ENCODE results near the gene DHODH.

DHODH gene

GRCh38 chr16:72033437-72033836 lies 24.9 kb downstream of the DHODH start:
- Histone ChIP-seq H3K27ac (ENCODE audit: extremely low read depth, low read depth, low read length) (no peak overlapping the region), H3K36me3 (ENCODE audit: control insufficient read depth in 2 of 2, insufficient read depth in 1 of 2, low read length in 2 of 2) (no peaks in the 10 kb centered on the region), H3K4me3 (ENCODE audit: low read depth, low read length) (no peak overlapping the region), H3K9me3 (ENCODE audit: control insufficient read depth, insufficient read depth, low read depth, low read length) (no peaks in the 10 kb centered on the region), H3K4me1 (ENCODE audit: control insufficient read depth, insufficient read depth, low read length) (no peaks in the 10 kb centered on the region)
- CTCF ChIA-PET, result no interaction called here
- POLR2A ChIA-PET, result no interaction called here
- TF ChIP-seq ZNF169 (tag by site-specific recombination; IDR thresholded peaks at IDR 0.05), result no peak
- no peak for TF ChIP-seq SP2 (tag by site-specific recombination; IDR thresholded peaks at IDR 0.05)
- TF ChIP-seq ZNF221 (tag by site-specific recombination; IDR thresholded peaks at IDR 0.05; ENCODE audit: borderline replicate concordance), result no peak
- no peak for TF ChIP-seq ZNF707 (tag by site-specific recombination; IDR thresholded peaks at IDR 0.05)
- no peak for TF ChIP-seq IKZF3 (tag by site-specific recombination; IDR thresholded peaks at IDR 0.05)
- no peak for TF ChIP-seq OVOL3 (tag by site-specific recombination; IDR thresholded peaks at IDR 0.05)
- TF ChIP-seq, protein P1, sequence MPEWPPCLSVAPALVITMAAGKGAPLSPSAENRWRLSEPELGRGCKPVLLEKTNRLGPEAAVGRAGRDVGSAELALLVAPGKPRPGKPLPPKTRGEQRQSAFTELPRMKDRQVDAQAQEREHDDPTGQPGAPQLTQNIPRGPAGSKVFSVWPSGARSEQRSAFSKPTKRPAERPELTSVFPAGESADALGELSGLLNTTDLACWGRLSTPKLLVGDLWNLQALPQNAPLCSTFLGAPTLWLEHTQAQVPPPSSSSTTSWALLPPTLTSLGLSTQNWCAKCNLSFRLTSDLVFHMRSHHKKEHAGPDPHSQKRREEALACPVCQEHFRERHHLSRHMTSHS (tag by site-specific recombination; IDR thresholded peaks at IDR 0.05), result no peak
- TF ChIP-seq ZNF514 (tag by site-specific recombination; IDR thresholded peaks at IDR 0.05), result no peak
- no peak for TF ChIP-seq AEBP2 (tag by site-specific recombination; IDR thresholded peaks at IDR 0.05; ENCODE audit: borderline replicate concordance)
- TF ChIP-seq ZBTB21 (tag by site-specific recombination; IDR thresholded peaks at IDR 0.05), result no peak
- TF ChIP-seq ZNF155 (tag by site-specific recombination; IDR thresholded peaks at IDR 0.05), result no peak
- TF ChIP-seq, protein P2, sequence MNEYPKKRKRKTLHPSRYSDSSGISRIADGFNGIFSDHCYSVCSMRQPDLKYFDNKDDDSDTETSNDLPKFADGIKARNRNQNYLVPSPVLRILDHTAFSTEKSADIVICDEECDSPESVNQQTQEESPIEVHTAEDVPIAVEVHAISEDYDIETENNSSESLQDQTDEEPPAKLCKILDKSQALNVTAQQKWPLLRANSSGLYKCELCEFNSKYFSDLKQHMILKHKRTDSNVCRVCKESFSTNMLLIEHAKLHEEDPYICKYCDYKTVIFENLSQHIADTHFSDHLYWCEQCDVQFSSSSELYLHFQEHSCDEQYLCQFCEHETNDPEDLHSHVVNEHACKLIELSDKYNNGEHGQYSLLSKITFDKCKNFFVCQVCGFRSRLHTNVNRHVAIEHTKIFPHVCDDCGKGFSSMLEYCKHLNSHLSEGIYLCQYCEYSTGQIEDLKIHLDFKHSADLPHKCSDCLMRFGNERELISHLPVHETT (tag by site-specific recombination; IDR thresholded peaks at IDR 0.05), result no peak
- TF ChIP-seq ZNF350 (tag by site-specific recombination; IDR thresholded peaks at IDR 0.05), result no peak

DNA sequence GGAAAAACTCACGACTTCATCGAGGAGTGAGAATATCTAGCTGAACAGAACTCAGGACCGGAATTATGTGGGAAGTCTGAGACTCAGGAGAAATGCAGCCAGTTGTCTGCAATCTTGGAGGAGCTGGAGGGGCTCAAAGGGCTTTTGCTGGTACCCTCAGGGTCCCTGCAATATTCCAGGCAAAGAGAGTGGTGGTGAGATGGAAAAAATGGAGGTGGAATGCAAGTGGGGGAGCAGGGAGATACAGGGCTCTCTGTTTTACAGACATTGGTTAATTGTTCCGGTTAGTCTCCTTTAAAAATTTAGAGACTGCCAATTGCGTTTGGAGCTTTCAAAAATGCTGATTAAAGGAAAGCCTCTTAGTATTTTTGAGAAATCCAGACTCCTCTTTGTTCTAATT lies 27.6 kb downstream of the DHODH start:
- ChIA-PET POLR2A (no interaction called here), CTCF (interaction anchor here (0.6 kb wide), 1 partner anchor 497 kb away, joined by 3 read pairs; no protein-coding TSS in a partner anchor)
- TF ChIP-seq ZNF19 (tag by site-specific recombination; IDR thresholded peaks at IDR 0.05; ENCODE audit: low read depth) (no peak), ZSCAN30 (tag by site-specific recombination; IDR thresholded peaks at IDR 0.05) (no peak), ZNF571 (tag by site-specific recombination; IDR thresholded peaks at IDR 0.05) (no peak), ZNF354C (tag by site-specific recombination; IDR thresholded peaks at IDR 0.05; ENCODE audit: borderline replicate concordance, low read depth) (no peak), ZNF274 (IDR thresholded peaks at IDR 0.05; ENCODE audit: low read length) (no peak), ZNF274 (tag by site-specific recombination; IDR thresholded peaks at IDR 0.05; ENCODE audit: borderline replicate concordance) (no peak), ZNF202 (tag by site-specific recombination; IDR thresholded peaks at IDR 0.05; ENCODE audit: borderline replicate concordance) (no peak), TRIM28 (IDR thresholded peaks at IDR 0.05; ENCODE audit: borderline replicate concordance, low read length) (no peak), ZNF184 (tag by site-specific recombination; IDR thresholded peaks at IDR 0.05) (no peak), ZNF660 (tag by site-specific recombination; IDR thresholded peaks at IDR 0.05) (no peak), ZNF692 (tag by site-specific recombination; IDR thresholded peaks at IDR 0.05) (no peak), ZNF777 (tag by site-specific recombination; IDR thresholded peaks at IDR 0.05; ENCODE audit: borderline replicate concordance) (no peak), ZNF174 (tag by site-specific recombination; IDR thresholded peaks at IDR 0.05) (no peak), ZNF514 (tag by site-specific recombination; IDR thresholded peaks at IDR 0.05) (no peak)
- TF ChIP-seq, protein P3, sequence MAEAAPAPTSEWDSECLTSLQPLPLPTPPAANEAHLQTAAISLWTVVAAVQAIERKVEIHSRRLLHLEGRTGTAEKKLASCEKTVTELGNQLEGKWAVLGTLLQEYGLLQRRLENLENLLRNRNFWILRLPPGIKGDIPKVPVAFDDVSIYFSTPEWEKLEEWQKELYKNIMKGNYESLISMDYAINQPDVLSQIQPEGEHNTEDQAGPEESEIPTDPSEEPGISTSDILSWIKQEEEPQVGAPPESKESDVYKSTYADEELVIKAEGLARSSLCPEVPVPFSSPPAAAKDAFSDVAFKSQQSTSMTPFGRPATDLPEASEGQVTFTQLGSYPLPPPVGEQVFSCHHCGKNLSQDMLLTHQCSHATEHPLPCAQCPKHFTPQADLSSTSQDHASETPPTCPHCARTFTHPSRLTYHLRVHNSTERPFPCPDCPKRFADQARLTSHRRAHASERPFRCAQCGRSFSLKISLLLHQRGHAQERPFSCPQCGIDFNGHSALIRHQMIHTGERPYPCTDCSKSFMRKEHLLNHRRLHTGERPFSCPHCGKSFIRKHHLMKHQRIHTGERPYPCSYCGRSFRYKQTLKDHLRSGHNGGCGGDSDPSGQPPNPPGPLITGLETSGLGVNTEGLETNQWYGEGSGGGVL (tag by site-specific recombination; IDR thresholded peaks at IDR 0.05), result no peak
- TF ChIP-seq, protein P4, sequence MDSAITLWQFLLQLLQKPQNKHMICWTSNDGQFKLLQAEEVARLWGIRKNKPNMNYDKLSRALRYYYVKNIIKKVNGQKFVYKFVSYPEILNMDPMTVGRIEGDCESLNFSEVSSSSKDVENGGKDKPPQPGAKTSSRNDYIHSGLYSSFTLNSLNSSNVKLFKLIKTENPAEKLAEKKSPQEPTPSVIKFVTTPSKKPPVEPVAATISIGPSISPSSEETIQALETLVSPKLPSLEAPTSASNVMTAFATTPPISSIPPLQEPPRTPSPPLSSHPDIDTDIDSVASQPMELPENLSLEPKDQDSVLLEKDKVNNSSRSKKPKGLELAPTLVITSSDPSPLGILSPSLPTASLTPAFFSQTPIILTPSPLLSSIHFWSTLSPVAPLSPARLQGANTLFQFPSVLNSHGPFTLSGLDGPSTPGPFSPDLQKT (IDR thresholded peaks at IDR 0.05; ENCODE audit: borderline replicate concordance, low read depth, low read length), result no peak
- no peaks in the 10 kb centered on the region for H3K36me3 ChIP-seq (ENCODE audit: control insufficient read depth in 2 of 2, insufficient read depth in 1 of 2, low read length in 2 of 2)
- H3K27ac ChIP-seq (ENCODE audit: extremely low read depth, low read depth, low read length), result no peak overlapping the region
- no peaks in the 10 kb centered on the region for H3K9me3 ChIP-seq (ENCODE audit: control insufficient read depth, insufficient read depth, low read depth, low read length)
- no peaks in the 10 kb centered on the region for H3K4me1 ChIP-seq (ENCODE audit: control insufficient read depth, insufficient read depth, low read length)
- H3K4me3 ChIP-seq (ENCODE audit: low read depth, low read length), result no peak overlapping the region
